ENCODE measurements around the gene NFIB. TPM values are rescaled to one million over a fixed set of nuclear protein-coding genes. Genes with fewer than 3 reads are reported as not detected.

Gene NFIB
- polyA plus RNA-seq, 3 donors: not detected

DNA sequence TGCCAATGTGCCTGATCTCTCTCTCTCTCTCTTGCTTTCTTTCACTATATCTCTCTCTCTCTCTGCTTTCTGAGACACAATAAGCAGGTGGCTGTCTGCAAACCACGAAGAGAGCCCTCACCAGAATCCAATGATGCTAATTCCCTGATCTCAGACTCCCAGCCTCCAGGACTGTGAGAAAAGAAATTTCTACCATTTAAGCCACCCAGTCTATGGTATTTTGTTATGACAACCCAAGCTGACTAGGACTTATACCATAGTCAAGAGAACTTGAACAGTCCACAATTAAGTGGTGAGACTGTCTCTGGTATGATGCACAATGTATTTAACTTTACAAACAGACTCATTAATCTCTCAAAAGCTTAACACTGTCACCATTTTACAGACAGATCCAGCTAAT lies 67.0 kb downstream of the NFIB start:
- H3K79me2 ChIP-seq (ENCODE audit: insufficient read depth, low read length): no peaks in the 10 kb centered on the region
- WGBS (ENCODE audit: insufficient coverage): no CpG with 5 or more reads among the region's 1 CpG
- Mint-ChIP-seq H3K27ac (no peak overlapping the region), H3K4me3 (no peak overlapping the region), H3K4me1 (no peaks in the 10 kb centered on the region), H3K27me3 (ENCODE audit: low read depth in 3 of 3) (no peaks in the 10 kb centered on the region), H3K9me3 (peaks cover 0 to 3% (median 0%) of the 10 kb centered on the region in 7 donors), H3K36me3 (no peaks in the 10 kb centered on the region)
- H3K4me3 ChIP-seq (replicated peaks in 1 of 3; ENCODE audit: low read depth in 2 of 3, low read length in 3 of 3): no peak overlapping the region
- no peaks in the 10 kb centered on the region for H4K20me1 ChIP-seq (ENCODE audit: insufficient read depth, low read length)
- no peak for TF ChIP-seq CTCF (IDR thresholded peaks at IDR 0.05)
- H3K27ac ChIP-seq (ENCODE audit: low read depth in 1 of 2, low read length in 2 of 2): no peak overlapping the region
- H3K36me3 ChIP-seq (replicated peaks in 1 of 2; ENCODE audit: control insufficient read depth in 1 of 2, insufficient read depth in 2 of 2, low read length in 2 of 2): no peaks in the 10 kb centered on the region
- H3K9me3 ChIP-seq (replicated peaks in 1 of 2; ENCODE audit: control insufficient read depth in 1 of 2, insufficient read depth in 1 of 2, low read length in 2 of 2): no peaks in the 10 kb centered on the region
- no peak overlapping the region for H3K4me2 ChIP-seq (replicated peaks; ENCODE audit: extremely low read depth, low read length, poor library complexity, severe bottlenecking)
- no peak overlapping the region for H3K9ac ChIP-seq (ENCODE audit: insufficient read depth, low read length, poor library complexity, severe bottlenecking)
- intact Hi-C loops (cut with micrococcal nuclease): no loop called here
- no peak for DNase-seq
- no peaks in the 10 kb centered on the region for H3K27me3 ChIP-seq (ENCODE audit: control insufficient read depth in 2 of 2, insufficient read depth in 2 of 2, low read length in 2 of 2)
- H3K4me1 ChIP-seq (ENCODE audit: control insufficient read depth in 1 of 2, insufficient read depth in 2 of 2, low read length in 2 of 2): no peaks in the 10 kb centered on the region
- H2AFZ ChIP-seq (ENCODE audit: insufficient read depth, low read depth, low read length, poor library complexity, severe bottlenecking): no peak overlapping the region

GRCh38 chr9:14245901-14246525 lies 67.9 kb downstream of the NFIB start:
- H3K79me2 ChIP-seq (ENCODE audit: insufficient read depth, low read length): no peaks in the 10 kb centered on the region
- 91% methylated on average over 1 of the region's 3 CpGs for WGBS (ENCODE audit: insufficient coverage)

More at GRCh38 chr9:14245901-14246525, 67.9 kb downstream of the NFIB start:
- no peaks in the 10 kb centered on the region for H3K27me3 ChIP-seq (ENCODE audit: control insufficient read depth in 2 of 2, insufficient read depth in 2 of 2, low read length in 2 of 2)
- H3K4me3 ChIP-seq (replicated peaks in 1 of 3; ENCODE audit: low read depth in 2 of 3, low read length in 3 of 3): no peak overlapping the region
- DNase-seq: no peak
- no peak overlapping the region for H3K9ac ChIP-seq (ENCODE audit: insufficient read depth, low read length, poor library complexity, severe bottlenecking)
- no peak overlapping the region for H3K4me2 ChIP-seq (replicated peaks; ENCODE audit: extremely low read depth, low read length, poor library complexity, severe bottlenecking)
- H3K9me3 ChIP-seq (replicated peaks in 1 of 2; ENCODE audit: control insufficient read depth in 1 of 2, insufficient read depth in 1 of 2, low read length in 2 of 2): no peaks in the 10 kb centered on the region
- H3K4me3 Mint-ChIP-seq: no peak overlapping the region
- H3K36me3 ChIP-seq (replicated peaks in 1 of 2; ENCODE audit: control insufficient read depth in 1 of 2, insufficient read depth in 2 of 2, low read length in 2 of 2): no peaks in the 10 kb centered on the region
- no peak overlapping the region for H3K27ac ChIP-seq (ENCODE audit: low read depth in 1 of 2, low read length in 2 of 2)
- no peaks in the 10 kb centered on the region for H3K27me3 Mint-ChIP-seq (ENCODE audit: low read depth in 3 of 3)
- no peaks in the 10 kb centered on the region for H3K4me1 ChIP-seq (ENCODE audit: control insufficient read depth in 1 of 2, insufficient read depth in 2 of 2, low read length in 2 of 2)
- intact Hi-C loops (cut with micrococcal nuclease): no loop called here
- H3K9me3 Mint-ChIP-seq: peaks cover 0 to 3% (median 0%) of the 10 kb centered on the region in 7 donors
- H3K27ac Mint-ChIP-seq: no peak overlapping the region
- H2AFZ ChIP-seq (ENCODE audit: insufficient read depth, low read depth, low read length, poor library complexity, severe bottlenecking): no peak overlapping the region
- no peaks in the 10 kb centered on the region for H3K4me1 Mint-ChIP-seq
- H3K36me3 Mint-ChIP-seq: no peaks in the 10 kb centered on the region
- TF ChIP-seq CTCF (IDR thresholded peaks at IDR 0.05): no peak
- H4K20me1 ChIP-seq (ENCODE audit: insufficient read depth, low read length): no peaks in the 10 kb centered on the region

Data from CD14-positive monocyte (primary cell).